Lower leg skin (tissue), 3 donors: ENCODE data around the gene NUPR1.

Source experiments
- CTCF ChIP-seq, 3 donors: fragments of 450-650 bp; IDR thresholded peaks; one replicate each; pipeline ENCODE4 v1.5.1; 2016; ENCODE audit warnings: antibody characterized with exemption in 3 of 3, mild to moderate bottlenecking in 3 of 3, moderate library complexity in 2 of 3
- POLR2A ChIP-seq, 2 donors: fragments of 450-650 bp; IDR thresholded peaks; one replicate each; pipeline ENCODE4 v1.6.1; 2016 to 2017; ENCODE audit warnings: antibody characterized with exemption in 2 of 2, mild to moderate bottlenecking in 1 of 2, moderate library complexity in 1 of 2

GRCh38 chr16:28496844-28497243 lies 41.9 kb downstream of the NUPR1 start:
- TF ChIP-seq CTCF (IDR thresholded peaks at IDR 0.05) = no peak
- no peak for TF ChIP-seq POLR2A (IDR thresholded peaks at IDR 0.05)
